Stimulated activated naive CD8-positive, alpha-beta T cell treated with anti-CD3 and anti-CD28 coated beads, Interleukin-15, amount 100 ng/mL, for 72 hours (primary cell): Measurements from ENCODE around the gene STK16.
A peak's percentile ranks its signal among the peaks of the same experiment; 100 is the strongest.

Source experiments
- ATAC-seq: fragments of 150-1000 bp; cut with Tn5 transposase; 2 replicates; pipeline ENCODE4 v1.10.0; 2021; ENCODE audit warnings: mild to moderate bottlenecking, moderate library complexity
- DNase-seq, 2 donors: peaks; one replicate each; pipeline ENCODE4 v3.0.0; 2021 to 2022
- H3K27ac Mint-ChIP-seq, 2 donors: one replicate each; pipeline ENCODE4 v1.8.0; 2022; ENCODE audit warnings: mild to moderate bottlenecking in 2 of 2, mixed read lengths in 2 of 2, moderate library complexity in 2 of 2
- H3K27me3 Mint-ChIP-seq: one replicate; pipeline ENCODE4 v1.8.0; 2022; ENCODE audit warnings: mixed read lengths
- H3K4me1 Mint-ChIP-seq: one replicate; pipeline ENCODE4 v1.8.0; 2022; ENCODE audit warnings: mild to moderate bottlenecking, mixed read lengths
- H3K4me3 Mint-ChIP-seq, 2 donors: one replicate each; pipeline ENCODE4 v1.8.0; 2022; ENCODE audit warnings: mild to moderate bottlenecking in 2 of 2, mixed read lengths in 2 of 2, moderate library complexity in 1 of 2
- H3K9me3 Mint-ChIP-seq, 2 donors: one replicate each; pipeline ENCODE4 v1.8.0; 2022; ENCODE audit warnings: mixed read lengths in 2 of 2

STK16 gene

DNA sequence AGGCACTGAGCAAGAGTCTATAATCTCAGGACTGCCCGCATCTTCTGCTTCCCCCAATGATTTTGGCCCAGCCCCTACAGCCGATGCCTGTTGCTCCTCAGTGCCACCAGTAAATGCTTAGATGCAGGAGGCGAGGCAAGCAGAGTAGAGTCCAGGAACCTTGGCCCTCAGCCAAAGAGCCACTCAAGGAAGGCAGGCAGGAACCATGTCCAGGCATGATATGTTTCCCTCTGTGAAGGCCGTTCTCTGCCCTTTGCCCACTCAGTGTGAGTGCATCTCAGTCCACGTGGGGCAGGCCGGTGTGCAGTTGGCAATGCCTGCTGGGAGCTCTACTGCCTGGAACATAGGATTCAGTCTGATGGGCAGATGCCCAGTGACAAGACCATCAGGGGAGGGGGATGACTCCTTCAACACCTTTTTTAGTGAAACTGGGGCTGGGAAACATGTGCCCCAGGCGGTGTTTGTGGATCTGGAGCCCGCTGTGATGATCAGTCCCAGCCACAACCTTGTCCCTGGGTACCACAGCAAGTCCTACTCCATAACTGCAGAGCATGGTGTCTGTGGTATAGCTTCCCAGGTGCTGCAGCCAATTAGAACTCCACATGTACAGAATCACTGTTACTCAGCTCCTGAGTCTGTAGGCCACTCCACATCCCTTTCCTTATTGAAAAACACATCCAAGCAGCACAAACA lies 24.2 kb downstream of the STK16 start:
- DNase-seq (no peak), ATAC-seq (no peak)
- Mint-ChIP-seq H3K9me3 (no peaks in the 10 kb centered on the region), H3K27ac (no peak overlapping the region), H3K4me1 (peaks cover 7% of the 10 kb centered on the region), H3K27me3 (no peaks in the 10 kb centered on the region), H3K4me3 (no peak overlapping the region)

DNA sequence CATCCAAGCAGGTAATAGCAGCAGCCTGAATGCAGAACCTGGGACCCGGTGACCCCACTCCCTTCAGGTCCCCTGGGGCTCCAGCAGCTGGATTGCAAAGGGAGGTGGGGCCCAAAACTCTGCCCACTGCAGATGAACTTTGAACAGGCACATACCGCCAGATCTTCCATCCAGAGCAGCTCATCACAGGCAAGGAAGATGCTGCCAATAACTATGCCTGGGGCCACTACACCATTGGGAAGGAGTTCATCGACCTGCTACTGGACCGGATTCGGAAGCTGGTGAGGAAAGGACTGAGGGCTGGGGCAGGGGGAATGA lies 24.7 kb downstream of the STK16 start:
- H3K4me1 Mint-ChIP-seq: peaks cover 7% of the 10 kb centered on the region
- no peak for DNase-seq
- no peak for ATAC-seq
- H3K27me3 Mint-ChIP-seq: no peaks in the 10 kb centered on the region
- no peaks in the 10 kb centered on the region for H3K9me3 Mint-ChIP-seq
- no peak overlapping the region for H3K27ac Mint-ChIP-seq
- H3K4me3 Mint-ChIP-seq: no peak overlapping the region

DNA sequence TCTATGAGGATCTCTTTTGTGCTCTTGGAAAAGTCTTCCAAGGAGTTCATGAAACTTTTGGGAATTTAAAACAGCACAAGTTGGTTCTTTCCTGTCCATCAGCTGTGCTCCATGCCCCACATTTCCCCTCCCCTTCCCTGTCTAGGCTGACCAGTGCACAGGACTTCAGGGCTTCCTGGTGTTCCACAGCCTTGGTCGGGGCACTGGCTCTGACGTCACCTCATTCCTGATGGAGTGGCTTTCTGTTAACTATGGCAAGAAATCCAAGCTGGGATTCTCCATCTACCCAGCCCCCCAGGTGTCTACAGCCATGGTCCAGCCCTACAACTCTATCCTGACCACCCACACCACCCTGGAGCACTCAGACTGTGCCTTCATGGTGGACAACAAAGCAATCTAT lies 25.7 kb downstream of the STK16 start:
- no peak overlapping the region for H3K4me3 Mint-ChIP-seq
- H3K4me1 Mint-ChIP-seq: peaks cover 7% of the 10 kb centered on the region
- no peak for DNase-seq
- H3K27me3 Mint-ChIP-seq: no peaks in the 10 kb centered on the region
- no peaks in the 10 kb centered on the region for H3K9me3 Mint-ChIP-seq
- no peak overlapping the region for H3K27ac Mint-ChIP-seq
- ATAC-seq: no peak

DNA sequence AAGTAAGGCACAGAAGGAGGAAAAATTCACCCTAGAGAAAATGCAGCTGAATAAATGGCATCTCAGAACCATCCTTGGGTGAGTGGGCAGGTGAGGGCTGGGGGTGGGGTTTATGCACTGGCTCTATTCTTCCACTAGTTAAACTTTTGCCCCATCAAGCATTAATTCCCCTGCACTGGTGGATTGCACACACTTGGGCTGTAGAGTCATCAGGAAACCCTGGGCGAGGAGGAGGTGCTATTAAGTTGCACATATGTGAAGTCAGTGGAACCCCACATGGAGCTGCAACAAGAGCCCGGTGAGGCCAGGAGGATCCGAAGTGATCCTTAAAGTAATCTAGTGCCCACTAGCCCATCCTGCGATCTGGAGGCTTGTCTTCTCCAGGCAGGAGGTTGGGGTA lies 27.1 kb downstream of the STK16 start:
- no peak for ATAC-seq
- peaks cover 11% of the 10 kb centered on the region for H3K4me1 Mint-ChIP-seq
- no peak for DNase-seq
- H3K4me3 Mint-ChIP-seq: no peak overlapping the region
- H3K9me3 Mint-ChIP-seq: no peaks in the 10 kb centered on the region
- no peak overlapping the region for H3K27ac Mint-ChIP-seq
- H3K27me3 Mint-ChIP-seq: no peaks in the 10 kb centered on the region

DNA sequence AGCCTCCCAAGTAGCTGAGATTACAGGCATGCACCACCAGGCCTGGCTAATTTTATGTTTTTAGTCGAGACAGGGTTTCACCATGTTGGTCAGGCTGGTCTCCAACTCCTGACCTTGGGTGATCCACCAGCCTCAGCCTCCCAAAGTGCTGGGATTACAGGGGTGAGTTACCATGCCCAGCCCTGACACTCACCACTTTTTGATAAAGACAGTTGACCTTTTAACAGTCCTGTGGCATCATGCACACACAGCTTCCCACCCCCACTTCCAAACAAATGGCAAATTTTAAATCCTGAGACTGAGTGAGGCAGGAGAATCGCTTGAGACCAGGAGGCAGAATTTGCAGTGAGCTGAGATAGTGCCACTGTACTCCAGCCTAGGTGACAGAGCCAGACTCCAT lies 27.7 kb downstream of the STK16 start:
- no peaks in the 10 kb centered on the region for H3K9me3 Mint-ChIP-seq
- ATAC-seq (no peak), DNase-seq (no peak)

DNA sequence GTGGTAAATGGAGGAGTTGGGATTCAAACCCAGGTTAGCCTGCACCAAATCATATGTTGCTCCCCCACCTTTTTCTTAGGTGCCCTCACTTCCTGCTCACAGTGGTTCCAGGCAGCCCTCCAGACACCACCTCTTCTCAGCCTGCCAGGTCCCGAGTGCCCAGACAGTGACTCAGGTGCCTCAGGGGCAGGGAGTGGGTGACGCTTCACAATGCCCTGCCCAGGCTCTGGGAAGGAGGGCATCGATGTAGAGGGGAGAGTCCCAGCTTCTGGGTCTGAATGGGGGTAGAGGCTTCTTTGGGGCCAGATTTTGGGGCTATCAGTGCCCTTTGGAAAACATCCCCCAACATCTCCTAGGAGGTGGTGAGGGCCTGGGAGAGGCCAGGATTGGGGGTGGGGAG lies 28.7 kb downstream of the STK16 start:
- Mint-ChIP-seq H3K27ac (no peak overlapping the region), H3K9me3 (no peaks in the 10 kb centered on the region), H3K4me3 (no peak overlapping the region), H3K4me1 (peaks cover 27% of the 10 kb centered on the region), H3K27me3 (no peaks in the 10 kb centered on the region)
- no peak for ATAC-seq
- DNase-seq: no peak

More for the DNA sequence above, 27.7 kb downstream of the STK16 start:
- H3K4me1 Mint-ChIP-seq: peaks cover 18% of the 10 kb centered on the region
- H3K4me3 Mint-ChIP-seq: no peak overlapping the region
- H3K27me3 Mint-ChIP-seq: no peaks in the 10 kb centered on the region
- no peak overlapping the region for H3K27ac Mint-ChIP-seq

DNA sequence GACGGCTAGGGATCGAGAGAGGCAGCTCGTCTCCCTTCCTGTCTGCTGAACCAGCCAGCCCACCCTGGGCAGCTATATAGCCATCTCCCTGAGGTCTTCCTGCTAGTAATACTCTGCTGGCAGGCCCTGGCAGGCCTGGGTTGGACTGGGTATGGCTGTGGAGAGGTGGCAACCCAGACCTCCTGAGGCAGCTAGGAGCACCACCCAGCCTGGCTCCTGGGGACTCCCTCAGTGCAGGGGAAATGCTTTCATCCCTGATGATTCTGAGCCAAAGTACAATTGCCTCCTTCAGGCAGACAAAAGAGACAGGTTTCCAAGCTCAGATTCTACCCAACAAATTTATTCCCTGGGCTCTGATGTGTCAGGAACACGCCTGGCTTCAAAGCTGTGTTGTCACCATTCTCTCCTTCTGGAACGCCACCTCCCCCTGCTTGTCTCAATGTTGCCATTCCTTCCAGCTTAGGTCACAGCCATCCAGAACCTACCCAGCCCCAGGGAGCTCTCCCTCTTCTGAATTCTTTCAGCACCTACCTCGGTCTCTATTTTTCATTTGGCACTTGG lies 29.2 kb downstream of the STK16 start:
- peaks cover 29% of the 10 kb centered on the region for H3K4me1 Mint-ChIP-seq
- no peak for ATAC-seq

DNA sequence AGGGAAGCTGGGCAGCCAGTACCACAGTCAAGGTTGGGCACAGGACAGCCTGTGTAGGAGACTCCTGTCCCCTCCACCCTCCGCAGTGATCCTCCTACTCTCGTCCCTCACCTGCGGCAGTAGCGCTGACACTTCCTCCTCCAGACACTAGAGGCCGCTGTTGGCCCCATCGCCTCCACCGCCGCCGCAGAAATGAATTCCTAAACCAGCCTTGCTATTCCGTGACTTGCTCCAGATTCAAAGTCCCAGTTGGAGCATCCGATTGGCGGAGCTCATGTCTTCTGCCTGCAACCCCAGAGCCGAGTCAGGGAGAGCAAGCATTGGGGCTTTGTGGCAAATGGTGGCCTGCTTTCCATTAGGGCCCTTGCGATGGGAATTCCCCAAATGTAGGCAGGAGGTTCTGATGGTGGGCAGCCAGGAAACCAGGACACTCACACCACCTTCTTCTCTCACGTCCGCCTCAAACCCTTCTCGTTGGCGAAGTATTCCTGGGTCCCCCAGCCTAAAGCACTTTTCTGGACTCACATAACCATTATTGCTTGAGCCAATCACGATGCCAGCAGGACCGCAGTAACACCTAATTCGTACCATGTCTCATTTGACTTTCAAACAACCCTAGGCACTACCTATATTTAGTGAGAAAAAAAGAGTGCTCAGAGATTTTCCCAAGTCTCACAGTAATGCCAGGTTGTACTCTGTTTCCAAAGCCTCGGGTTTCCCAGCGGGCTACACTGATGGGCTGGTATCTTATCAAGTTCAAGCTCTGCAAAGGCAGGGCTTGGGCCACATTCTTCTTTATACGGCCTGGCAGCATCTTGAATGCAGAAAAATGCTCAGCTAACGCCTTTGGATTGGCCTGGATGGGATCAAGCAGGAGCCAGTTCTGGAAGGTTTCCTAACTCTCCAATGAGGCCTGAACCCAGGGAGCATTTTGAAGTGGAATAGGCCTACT lies 32.7 kb downstream of the STK16 start:
- H3K27ac Mint-ChIP-seq: peak overlapping the region; percentile 94 to 99
- peaks cover 58% of the 10 kb centered on the region for H3K4me1 Mint-ChIP-seq
- DNase-seq: peak; percentile 77 to 80
- no peak for ATAC-seq
- peak overlapping the region; percentile 95 to 99 for H3K4me3 Mint-ChIP-seq
- H3K9me3 Mint-ChIP-seq: no peaks in the 10 kb centered on the region
- H3K27me3 Mint-ChIP-seq: no peaks in the 10 kb centered on the region

More for the DNA sequence above, 29.2 kb downstream of the STK16 start:
- Mint-ChIP-seq H3K27ac (no peak overlapping the region), H3K27me3 (no peaks in the 10 kb centered on the region), H3K4me3 (no peak overlapping the region), H3K9me3 (no peaks in the 10 kb centered on the region)
- no peak for DNase-seq

DNA sequence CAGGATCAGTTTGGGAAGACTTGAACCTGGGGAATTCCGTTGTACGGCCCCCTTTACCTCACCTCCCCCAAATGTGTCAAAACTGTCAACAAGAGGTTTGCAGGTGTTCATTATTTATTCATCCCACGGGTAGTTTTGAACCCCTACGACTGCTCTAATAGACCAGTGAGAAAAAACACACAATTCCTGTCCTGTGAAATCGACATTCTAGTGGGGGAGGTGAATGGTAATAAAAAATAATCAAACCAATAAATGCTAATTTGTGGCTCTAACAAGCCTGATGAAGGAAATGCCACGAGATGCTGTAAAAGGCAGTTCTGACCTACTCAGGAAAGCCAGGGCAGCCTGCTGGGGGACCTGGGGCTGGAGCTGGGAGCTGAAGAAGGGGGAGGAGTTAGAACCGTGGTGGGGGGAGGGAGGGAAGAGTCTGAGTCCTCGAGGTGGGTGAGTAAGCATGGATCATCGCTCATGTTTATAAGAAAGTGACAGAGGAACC lies 33.4 kb downstream of the STK16 start:
- Mint-ChIP-seq H3K27me3 (no peaks in the 10 kb centered on the region), H3K4me1 (peaks cover 59% of the 10 kb centered on the region), H3K9me3 (no peaks in the 10 kb centered on the region), H3K4me3 (peak overlapping the region; percentile 95 to 99), H3K27ac (peak overlapping the region; percentile 94 to 99)
- ATAC-seq: no peak
- DNase-seq: no peak

DNA sequence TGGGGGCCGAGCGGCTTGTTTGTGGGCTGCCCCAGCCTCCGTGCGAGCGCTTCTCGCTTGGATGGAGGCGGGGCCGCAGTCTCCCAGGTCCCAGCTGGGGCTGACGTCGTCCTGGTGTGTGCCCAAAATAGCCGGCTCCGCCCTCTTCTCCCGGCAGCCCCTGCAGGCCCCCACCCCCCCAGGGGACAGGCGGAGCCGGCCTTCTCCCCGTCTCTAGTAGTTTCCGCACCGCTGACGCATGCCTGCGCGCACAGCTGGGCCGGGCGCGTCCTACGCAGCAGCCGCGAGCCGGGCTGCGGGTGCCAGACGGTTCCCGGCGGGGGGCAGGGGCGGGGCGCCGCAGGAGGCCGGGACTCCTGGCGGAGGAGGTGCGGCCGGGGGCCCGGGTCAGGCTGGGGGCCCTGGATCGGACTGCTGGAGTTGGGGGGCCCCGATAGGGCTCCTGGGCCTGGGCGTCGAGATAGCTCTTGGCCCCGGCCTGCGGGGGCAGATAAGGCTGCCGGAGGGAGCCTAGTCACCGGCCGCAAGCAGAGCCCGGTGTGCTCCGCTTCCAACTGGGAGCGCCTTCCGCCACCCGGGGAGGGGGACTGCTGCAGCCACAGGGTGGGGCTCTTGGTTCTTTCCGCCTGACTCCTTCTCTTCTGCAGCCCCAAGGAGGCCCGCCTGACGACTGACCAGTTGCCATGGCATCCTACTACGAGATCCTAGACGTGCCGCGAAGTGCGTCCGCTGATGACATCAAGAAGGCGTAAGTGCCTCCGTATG lies 34.1 kb downstream of the STK16 start, which contains the start of gene DNAJB2:
Gene DNAJB2, plus strand, starts transcription at position 216 of the 765 bp plus-strand sequence. Its CDS starts 468 bp downstream, at position 684.
- H3K27me3 Mint-ChIP-seq: no peaks in the 10 kb centered on the region
- H3K27ac Mint-ChIP-seq: peak within 1 kb of the TSS; percentile 99
- ATAC-seq (peak; percentile 92), DNase-seq (peak; percentile 99)
- H3K4me1 Mint-ChIP-seq: peaks cover 55% of the 10 kb centered on the region
- H3K9me3 Mint-ChIP-seq: no peaks in the 10 kb centered on the region
- H3K4me3 Mint-ChIP-seq: peak within 1 kb of the TSS; percentile 95 to 99

DNA sequence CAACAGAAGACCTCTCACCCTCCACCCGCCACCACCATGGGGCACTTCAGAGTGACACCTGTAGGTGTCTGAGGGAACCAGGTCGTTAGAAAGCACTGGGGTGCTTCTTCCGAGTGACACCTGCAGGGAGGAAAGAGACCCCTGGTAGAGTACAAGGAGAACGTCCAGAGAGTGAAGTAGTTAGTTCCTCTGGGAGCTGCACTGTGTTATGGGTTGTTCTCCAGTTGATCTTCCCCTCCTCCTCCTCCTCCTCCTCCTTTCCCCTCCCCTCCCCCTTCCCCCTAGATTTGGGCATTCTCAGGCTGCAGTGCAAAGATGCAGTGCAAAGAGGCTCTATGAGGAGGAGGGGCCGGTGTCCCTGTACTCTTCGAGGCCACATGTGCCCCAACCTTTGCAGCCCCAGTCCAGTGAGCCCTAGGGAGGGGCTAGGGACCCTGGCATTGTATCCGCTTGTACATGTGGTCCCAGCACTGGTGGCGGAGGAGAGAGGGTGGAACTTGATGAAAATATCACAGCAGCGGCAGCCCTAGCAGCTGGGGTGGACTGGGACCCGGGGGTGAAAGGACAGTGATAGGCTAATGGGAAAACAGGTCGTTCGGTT lies 34.7 kb downstream of the STK16 start:
- H3K27me3 Mint-ChIP-seq: no peaks in the 10 kb centered on the region
- no peak for DNase-seq
- ATAC-seq: no peak
- peaks cover 55% of the 10 kb centered on the region for H3K4me1 Mint-ChIP-seq
- peak overlapping the region; percentile 95 to 99 for H3K4me3 Mint-ChIP-seq
- no peaks in the 10 kb centered on the region for H3K9me3 Mint-ChIP-seq
- H3K27ac Mint-ChIP-seq: peak overlapping the region; percentile 99

DNA sequence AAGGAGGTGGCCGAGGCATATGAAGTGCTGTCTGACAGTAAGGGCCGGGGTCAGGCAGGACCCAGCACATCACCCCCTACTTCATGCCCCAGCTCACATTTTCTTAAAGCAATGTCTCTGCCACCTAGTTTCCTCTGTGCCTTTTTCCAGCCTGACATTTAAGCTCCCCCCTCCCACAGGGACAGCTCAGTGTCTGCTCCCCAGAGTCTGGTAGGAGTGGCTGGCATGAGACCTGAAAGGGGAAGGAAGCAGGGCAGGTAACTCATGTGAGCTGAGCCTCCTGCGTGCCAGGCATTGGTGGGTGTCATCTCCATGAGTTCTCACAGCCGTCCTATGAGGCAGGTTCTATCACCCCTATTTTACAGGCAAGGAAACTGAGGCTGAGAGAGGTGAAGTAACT lies 35.4 kb downstream of the STK16 start:
- no peak overlapping the region for H3K27ac Mint-ChIP-seq
- H3K4me3 Mint-ChIP-seq: peak overlapping the region; percentile 95 to 99
- no peak for DNase-seq
- H3K4me1 Mint-ChIP-seq: peaks cover 61% of the 10 kb centered on the region
- H3K9me3 Mint-ChIP-seq: no peaks in the 10 kb centered on the region
- H3K27me3 Mint-ChIP-seq: no peaks in the 10 kb centered on the region
- no peak for ATAC-seq

DNA sequence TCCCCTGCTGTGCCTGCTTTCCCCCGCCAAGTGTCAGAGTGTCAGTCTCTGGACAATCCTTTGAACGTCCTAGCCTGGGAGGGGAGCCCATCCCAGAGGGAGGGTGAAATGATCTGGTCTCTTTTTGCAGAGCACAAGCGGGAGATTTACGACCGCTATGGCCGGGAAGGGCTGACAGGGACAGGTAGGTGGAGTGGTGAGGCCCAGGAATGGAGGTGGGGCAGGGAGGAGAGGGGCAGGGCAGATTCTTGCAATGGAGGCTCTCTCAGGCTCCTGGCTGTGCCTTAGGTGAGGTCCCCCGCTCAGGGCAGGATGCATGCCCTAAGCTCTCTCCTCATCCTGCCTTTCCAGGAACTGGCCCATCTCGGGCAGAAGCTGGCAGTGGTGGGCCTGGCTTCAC lies 36.3 kb downstream of the STK16 start:
- peaks cover 67% of the 10 kb centered on the region for H3K4me1 Mint-ChIP-seq
- no peak overlapping the region for H3K27ac Mint-ChIP-seq
- DNase-seq (no peak), ATAC-seq (no peak)
- H3K4me3 Mint-ChIP-seq: no peak overlapping the region
- no peaks in the 10 kb centered on the region for H3K9me3 Mint-ChIP-seq
- H3K27me3 Mint-ChIP-seq: no peaks in the 10 kb centered on the region

DNA sequence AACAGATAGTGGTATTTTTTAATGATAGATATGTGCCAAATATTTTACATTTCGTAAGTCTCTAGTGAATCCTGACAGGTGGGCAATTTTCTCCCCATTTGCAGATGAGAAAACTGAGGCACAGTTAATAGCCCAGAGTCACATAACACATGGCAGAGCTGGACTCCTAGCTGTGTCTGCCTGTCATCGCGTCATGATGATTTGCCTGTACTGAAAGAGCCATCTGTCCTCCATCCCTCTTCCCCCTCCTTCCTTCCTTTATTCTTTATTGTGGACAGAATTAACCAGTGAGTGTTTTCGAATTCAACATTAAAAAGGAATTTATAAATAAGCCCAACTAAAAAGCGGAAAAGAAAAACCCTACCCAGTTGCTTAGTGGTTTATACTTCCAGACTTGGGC lies 37.1 kb downstream of the STK16 start:
- Mint-ChIP-seq H3K9me3 (no peaks in the 10 kb centered on the region), H3K27ac (no peak overlapping the region), H3K27me3 (no peaks in the 10 kb centered on the region), H3K4me3 (no peak overlapping the region), H3K4me1 (peaks cover 71% of the 10 kb centered on the region)
- DNase-seq (no peak), ATAC-seq (no peak)
